ENCODE results near the gene MASP1. TPM values are rescaled to one million over a fixed set of nuclear protein-coding genes. Genes with fewer than 3 reads are reported as not detected.

The MASP1 gene
- total RNA-seq, result 0.15 and 1.4 TPM in 2 replicates

GRCh38 chr3:187291512-187292132, at the start of gene MASP1:
MASP1 (minus strand) TSS chr3:187291737; CDS start chr3:187291632, 105 bp downstream.

GRCh38 chr3:187197335-187197649, 94.2 kb downstream of the MASP1 start, which contains the start of gene RTP1:
RTP1 (plus strand) TSS chr3:187197486; CDS start chr3:187197516, 30 bp downstream.

Other genes starting within 250 kb of the MASP1 start
- gene RPL39L, start 152.2 kb downstream of the MASP1 start, total RNA-seq, result 9.3 and 13.2 TPM in 2 replicates
- not detected in 2 replicates for gene RTP1, start 94.3 kb downstream of the MASP1 start, total RNA-seq
- 1.6 and 3.0 TPM in 2 replicates for gene RTP4, start 76.6 kb upstream of the MASP1 start, total RNA-seq